HG03097 (cell line): Measurements from ENCODE around the gene PTH2.
A peak's percentile ranks its signal among the peaks of the same experiment; 100 is the strongest.
"Not testable (repeated sequence)": the region's sequence is repeated elsewhere in the genome, so short reads cannot be mapped to it uniquely, and the experiment has no call there.

ENCODE experiments used
- ATAC-seq: cut with Tn5 transposase; IDR thresholded peaks from one replicate; pipeline ENCODE4 v1.9.1; 2021; ENCODE audit not compliant: unreplicated experiment, low FRiP score

The PTH2 gene

GRCh38 chr19:49423071-49423984, at the start of gene PTH2:
Gene PTH2 (minus strand): TSS chr19:49423441. CDS start chr19:49423339, 102 bp downstream.
- no peak for ATAC-seq

GRCh38 chr19:49472936-49473335, 49.7 kb upstream of the PTH2 start:
- no peak for ATAC-seq

- ATAC-seq = no peak
Measured at GRCh38 chr19:49470615-49470978, 47.4 kb upstream of the PTH2 start.

GRCh38 chr19:49469828-49470614, 46.8 kb upstream of the PTH2 start:
- peak; percentile 43 for ATAC-seq

GRCh38 chr19:49468746-49469447, 45.7 kb upstream of the PTH2 start:
- peak; percentile 54 for ATAC-seq

GRCh38 chr19:49468199-49468598, 45.0 kb upstream of the PTH2 start:
- no peak for ATAC-seq

GRCh38 chr19:49465371-49465770, 42.1 kb upstream of the PTH2 start:
- no peak for ATAC-seq

GRCh38 chr19:49463960-49464740, 40.9 kb upstream of the PTH2 start:
- no peak for ATAC-seq

GRCh38 chr19:49462492-49462891, 39.3 kb upstream of the PTH2 start:
- ATAC-seq = no peak

GRCh38 chr19:49461656-49462055, 38.4 kb upstream of the PTH2 start:
- ATAC-seq = no peak

- ATAC-seq = not testable (repeated sequence)
Measured at GRCh38 chr19:49461130-49461529, 37.9 kb upstream of the PTH2 start.

GRCh38 chr19:49459388-49459787, 36.1 kb upstream of the PTH2 start:
- ATAC-seq = no peak

GRCh38 chr19:49458567-49458903, 35.3 kb upstream of the PTH2 start:
- no peak for ATAC-seq

GRCh38 chr19:49456326-49456725, 33.1 kb upstream of the PTH2 start:
- ATAC-seq = no peak

GRCh38 chr19:49455773-49456172, 32.5 kb upstream of the PTH2 start:
- ATAC-seq = no peak

GRCh38 chr19:49453757-49454240, 30.6 kb upstream of the PTH2 start:
- ATAC-seq = no peak

- peak; percentile 79 for ATAC-seq
Measured at GRCh38 chr19:49453013-49453756, 29.9 kb upstream of the PTH2 start, which contains the start of gene ALDH16A1. Gene ALDH16A1 (plus strand): TSS chr19:49453225. CDS start chr19:49453332, 107 bp downstream.

- peak; percentile 46 for ATAC-seq
Measured at GRCh38 chr19:49451430-49452181, 28.4 kb upstream of the PTH2 start, which contains the start of gene PIH1D1. Gene PIH1D1 (minus strand): TSS chr19:49451814. CDS start chr19:49451574, 240 bp downstream.

GRCh38 chr19:49450405-49450804, 27.2 kb upstream of the PTH2 start:
- no peak for ATAC-seq
